GM10266 (cell line): ENCODE data around the gene FBRSL1.

Experiments
- DNase-seq: peaks from one replicate; pipeline ENCODE4 v3.0.0; 2012; ENCODE audit errors: extremely low spot score
- TF ChIP-seq, protein P1 (sequence below): IDR thresholded peaks from 2 replicates; pipeline ENCODE4 v1.5.1; 2012; ENCODE audit warnings: mild to moderate bottlenecking, low read depth; ENCODE audit not compliant: control insufficient read depth, insufficient read depth; ENCODE audit errors: missing control alignments

FBRSL1 gene

DNA sequence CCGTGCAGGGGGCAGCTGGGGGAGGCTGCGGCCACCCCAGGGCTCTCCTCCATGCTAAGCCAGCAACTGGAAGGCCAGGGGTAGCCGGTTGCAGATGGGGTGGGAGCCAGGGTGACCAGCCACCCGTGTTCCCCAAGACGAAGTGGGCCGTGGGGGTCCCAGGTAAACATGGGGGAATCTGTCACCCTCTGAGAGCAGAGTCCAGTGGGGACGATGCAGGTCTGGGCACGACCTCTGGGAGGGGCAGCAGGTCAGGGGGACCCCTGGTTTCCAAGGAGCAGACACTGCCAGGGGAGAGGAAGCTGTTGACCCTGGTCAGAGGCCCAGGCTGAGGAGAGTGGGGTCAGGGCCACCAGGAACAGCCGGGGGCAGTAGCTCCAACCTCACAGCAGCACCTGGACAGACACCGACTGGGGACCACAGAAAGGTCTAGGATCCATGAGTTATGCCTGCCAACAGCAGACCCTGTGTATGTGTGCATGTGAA is 35.0 kb upstream of the FBRSL1 start:
- TF ChIP-seq, protein P1, sequence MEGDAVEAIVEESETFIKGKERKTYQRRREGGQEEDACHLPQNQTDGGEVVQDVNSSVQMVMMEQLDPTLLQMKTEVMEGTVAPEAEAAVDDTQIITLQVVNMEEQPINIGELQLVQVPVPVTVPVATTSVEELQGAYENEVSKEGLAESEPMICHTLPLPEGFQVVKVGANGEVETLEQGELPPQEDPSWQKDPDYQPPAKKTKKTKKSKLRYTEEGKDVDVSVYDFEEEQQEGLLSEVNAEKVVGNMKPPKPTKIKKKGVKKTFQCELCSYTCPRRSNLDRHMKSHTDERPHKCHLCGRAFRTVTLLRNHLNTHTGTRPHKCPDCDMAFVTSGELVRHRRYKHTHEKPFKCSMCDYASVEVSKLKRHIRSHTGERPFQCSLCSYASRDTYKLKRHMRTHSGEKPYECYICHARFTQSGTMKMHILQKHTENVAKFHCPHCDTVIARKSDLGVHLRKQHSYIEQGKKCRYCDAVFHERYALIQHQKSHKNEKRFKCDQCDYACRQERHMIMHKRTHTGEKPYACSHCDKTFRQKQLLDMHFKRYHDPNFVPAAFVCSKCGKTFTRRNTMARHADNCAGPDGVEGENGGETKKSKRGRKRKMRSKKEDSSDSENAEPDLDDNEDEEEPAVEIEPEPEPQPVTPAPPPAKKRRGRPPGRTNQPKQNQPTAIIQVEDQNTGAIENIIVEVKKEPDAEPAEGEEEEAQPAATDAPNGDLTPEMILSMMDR: no peak

DNA sequence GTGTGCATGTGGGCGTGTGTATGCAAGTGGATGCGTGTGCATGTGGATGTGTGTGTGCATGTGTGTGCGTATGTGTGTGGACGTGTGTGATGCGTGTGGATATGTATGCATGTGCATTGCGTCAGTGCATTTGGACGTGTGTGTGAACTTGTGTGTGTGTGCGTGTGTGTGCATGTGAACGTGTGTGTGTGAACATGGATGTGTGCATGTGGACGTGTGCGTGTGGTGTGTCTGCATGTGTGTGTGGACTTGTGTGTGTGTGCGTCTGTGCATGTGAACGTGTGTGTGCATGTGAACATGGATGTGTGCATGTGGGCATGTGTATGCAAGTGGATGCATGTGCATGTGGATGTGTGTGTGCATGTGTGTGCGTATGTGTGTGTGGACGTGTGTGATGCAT is 34.4 kb upstream of the FBRSL1 start:
- DNase-seq: no peak
- TF ChIP-seq, protein P1: no peak

More for the DNA sequence above, 35.0 kb upstream of the FBRSL1 start:
- no peak for DNase-seq

DNA sequence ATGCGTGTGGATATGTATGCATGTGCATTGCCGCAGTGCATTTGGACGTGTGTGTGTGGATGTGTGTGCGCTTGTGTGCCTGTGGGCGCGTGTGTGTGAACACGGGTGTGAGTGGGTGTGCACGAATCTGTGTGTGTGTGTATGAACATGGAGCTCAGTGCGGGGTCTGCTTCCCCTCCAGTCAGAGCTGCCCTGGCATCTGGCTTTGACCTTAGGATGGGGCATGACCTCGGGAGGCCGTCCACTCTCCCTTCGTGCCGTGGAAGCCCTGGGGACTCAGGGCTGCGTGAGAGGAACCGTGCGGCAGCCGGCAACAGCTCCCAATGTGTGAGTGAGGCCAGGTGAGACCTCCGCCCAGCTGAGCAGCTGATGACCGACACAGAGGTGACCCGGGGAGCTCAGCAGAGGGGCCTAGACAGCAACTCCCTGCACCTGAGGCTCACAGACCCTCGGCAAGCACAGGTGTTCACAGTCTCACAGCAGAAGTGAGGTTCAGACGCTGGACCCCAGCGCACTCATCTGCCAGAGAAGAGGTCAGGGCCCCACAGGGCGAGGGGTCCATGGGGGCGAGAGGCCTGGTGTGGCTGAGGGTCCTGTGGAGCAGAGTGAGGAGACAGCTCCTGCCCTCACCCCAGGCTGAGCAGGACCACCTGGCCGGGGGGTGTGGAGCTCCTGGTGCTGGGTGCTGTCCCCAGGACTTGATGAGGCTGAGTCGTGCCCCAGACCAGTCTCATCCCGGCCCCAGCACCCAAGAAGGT is 33.6 kb upstream of the FBRSL1 start:
- TF ChIP-seq, protein P1: no peak
- DNase-seq: no peak

DNA sequence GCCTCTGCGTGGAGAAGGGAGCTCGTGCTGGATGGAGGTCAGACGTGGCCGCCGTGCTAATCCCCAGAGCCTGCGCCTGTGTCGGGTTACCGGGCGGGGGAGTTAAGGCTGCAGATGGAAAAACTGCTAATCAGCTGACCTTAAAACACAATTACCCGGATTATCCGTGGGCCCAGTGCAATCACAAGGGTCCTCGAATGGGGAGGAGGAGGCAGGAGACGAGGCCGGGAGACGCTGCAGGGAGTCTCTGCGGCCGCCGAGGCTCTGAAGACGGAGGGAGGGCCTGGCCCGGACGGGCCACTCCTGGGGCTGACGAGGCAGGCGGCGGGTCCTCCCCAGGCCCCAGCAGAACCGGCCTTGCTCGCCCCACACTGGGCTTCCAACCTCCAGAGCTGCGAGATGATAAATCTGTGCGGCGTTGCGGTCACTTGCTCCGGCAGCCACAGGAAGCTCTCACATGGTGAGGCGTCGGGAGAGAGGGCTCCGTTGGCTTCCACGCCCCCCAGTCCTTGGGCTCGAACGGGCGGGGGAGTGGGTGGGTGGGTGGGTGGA is 32.9 kb upstream of the FBRSL1 start:
- TF ChIP-seq, protein P1: no peak
- no peak for DNase-seq

DNA sequence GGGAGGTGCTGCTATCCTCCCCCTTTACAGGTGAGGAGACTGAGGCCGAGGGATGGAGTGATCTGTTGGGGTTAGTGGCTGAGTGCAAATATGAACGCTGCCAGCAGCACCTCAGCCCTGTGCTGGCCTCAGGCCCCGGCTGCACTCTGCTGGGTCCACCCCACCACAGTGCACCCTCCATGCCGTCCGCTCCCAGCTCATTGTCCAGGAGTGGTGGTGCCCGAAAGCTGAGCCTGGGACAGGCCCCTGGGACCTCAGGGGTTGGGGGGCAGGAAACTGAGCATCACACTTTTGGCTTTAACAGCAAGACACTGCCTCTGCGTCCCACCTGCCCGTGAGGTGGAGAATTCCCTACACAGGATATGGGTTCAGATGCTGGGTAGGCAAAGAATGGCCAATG is 31.5 kb upstream of the FBRSL1 start:
- TF ChIP-seq, protein P1: no peak
- no peak for DNase-seq

DNA sequence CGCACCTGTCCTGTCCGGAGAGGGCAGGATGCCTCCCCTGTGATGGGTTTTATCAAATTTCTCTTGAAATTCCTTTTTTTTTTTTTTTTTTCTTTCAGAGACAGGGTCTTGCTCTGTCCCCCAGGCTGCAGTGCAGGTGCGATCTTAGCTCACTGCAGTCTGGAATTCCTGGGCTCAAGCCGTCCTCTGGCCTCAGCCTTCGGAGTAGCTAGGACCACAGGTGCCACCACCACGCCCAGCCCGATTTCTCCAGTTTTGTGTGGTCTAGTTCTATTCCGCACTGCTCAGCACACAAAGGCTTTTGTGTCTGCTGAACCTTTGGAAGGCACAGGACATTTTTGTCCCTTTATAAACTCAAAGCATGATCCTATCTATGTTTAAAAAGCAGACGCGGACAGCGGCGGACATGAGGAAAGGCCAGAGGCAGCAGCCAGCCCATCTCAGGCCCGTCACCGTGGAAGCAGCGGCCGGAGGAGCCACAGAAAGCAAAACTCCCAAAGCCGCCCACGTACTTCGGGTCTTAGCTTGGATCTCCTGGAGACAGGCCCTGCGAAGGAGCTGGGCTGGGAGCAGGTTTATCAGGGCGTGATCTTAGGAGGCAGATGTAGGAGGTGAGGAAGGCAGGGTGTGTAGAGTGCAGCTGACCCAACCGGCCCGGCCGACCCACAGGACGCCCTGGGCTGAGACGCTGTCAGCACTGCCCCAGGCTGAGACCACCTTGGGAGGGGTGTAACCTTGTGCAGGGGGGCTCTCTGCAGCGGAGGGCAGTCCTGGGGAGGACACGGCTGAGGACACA is 30.9 kb upstream of the FBRSL1 start:
- TF ChIP-seq, protein P1: no peak
- no peak for DNase-seq

DNA sequence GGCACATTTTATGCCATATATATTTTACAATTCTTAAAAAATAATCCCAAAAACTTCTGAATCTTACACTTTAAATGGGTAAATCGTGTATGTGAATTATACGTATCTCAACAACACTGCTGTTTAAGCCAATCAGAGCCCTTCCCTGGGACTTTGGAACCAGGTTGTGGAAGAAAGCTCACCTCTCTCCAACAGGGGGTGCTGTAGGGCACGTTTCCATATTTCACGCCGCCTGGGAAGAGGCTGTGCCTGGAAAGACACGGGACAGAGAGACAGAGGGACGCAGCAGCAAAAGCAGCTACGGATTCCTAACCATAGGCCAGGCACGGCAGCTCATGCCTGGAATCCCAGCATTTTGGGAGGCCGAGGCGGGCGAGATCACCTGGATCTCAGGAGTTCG is 29.4 kb upstream of the FBRSL1 start:
- TF ChIP-seq, protein P1: peak; percentile 20
- no peak for DNase-seq
